ENCODE data around the gene TIPIN.

The TIPIN gene

GRCh38 chr15:66292571-66293418, 63.7 kb downstream of the TIPIN start:
- no peak for DNase-seq (ENCODE audit: low read depth)
- peak overlapping the region; percentile 64 for H3K4me3 ChIP-seq (ENCODE audit: low read length)
- TF ChIP-seq CTCF (conservative IDR thresholded peaks at IDR 0.05; ENCODE audit: low read depth, low read length) = no peak

GRCh38 chr15:66291816-66292570, 64.5 kb downstream of the TIPIN start:
- H3K4me3 ChIP-seq (ENCODE audit: low read length) = no peak overlapping the region
- no peak for TF ChIP-seq CTCF (conservative IDR thresholded peaks at IDR 0.05; ENCODE audit: low read depth, low read length)
- no peak for DNase-seq (ENCODE audit: low read depth)

GRCh38 chr15:66290518-66290917, 66.0 kb downstream of the TIPIN start:
- no peak for DNase-seq (ENCODE audit: low read depth)
- H3K4me3 ChIP-seq (ENCODE audit: low read length) = no peak overlapping the region
- TF ChIP-seq CTCF (conservative IDR thresholded peaks at IDR 0.05; ENCODE audit: low read depth, low read length) = no peak

- no peak overlapping the region for H3K4me3 ChIP-seq (ENCODE audit: low read length)
- no peak for TF ChIP-seq CTCF (conservative IDR thresholded peaks at IDR 0.05; ENCODE audit: low read depth, low read length)
- DNase-seq (ENCODE audit: low read depth) = no peak
Measured at GRCh38 chr15:66290007-66290406, 66.5 kb downstream of the TIPIN start.

GRCh38 chr15:66288551-66289185, 67.8 kb downstream of the TIPIN start:
- TF ChIP-seq CTCF (conservative IDR thresholded peaks at IDR 0.05; ENCODE audit: low read depth, low read length) = no peak
- no peak for DNase-seq (ENCODE audit: low read depth)
- H3K4me3 ChIP-seq (ENCODE audit: low read length) = no peak overlapping the region

- no peak for DNase-seq (ENCODE audit: low read depth)
- H3K4me3 ChIP-seq (ENCODE audit: low read length) = no peak overlapping the region
- no peak for TF ChIP-seq CTCF (conservative IDR thresholded peaks at IDR 0.05; ENCODE audit: low read depth, low read length)
Measured at GRCh38 chr15:66288093-66288492, 68.4 kb downstream of the TIPIN start.

All from retinal pigment epithelial cell (primary cell).